ENCODE results near the gene RNF44. TPM values are rescaled to one million over a fixed set of nuclear protein-coding genes. Genes with fewer than 3 reads are reported as not detected.
"Not testable (repeated sequence)": the region's sequence is repeated elsewhere in the genome, so short reads cannot be mapped to it uniquely, and the experiment has no call there.

The RNF44 gene
- total RNA-seq, 2 donors from 2014 or later, result 58.2 to 67.5 TPM

DNA sequence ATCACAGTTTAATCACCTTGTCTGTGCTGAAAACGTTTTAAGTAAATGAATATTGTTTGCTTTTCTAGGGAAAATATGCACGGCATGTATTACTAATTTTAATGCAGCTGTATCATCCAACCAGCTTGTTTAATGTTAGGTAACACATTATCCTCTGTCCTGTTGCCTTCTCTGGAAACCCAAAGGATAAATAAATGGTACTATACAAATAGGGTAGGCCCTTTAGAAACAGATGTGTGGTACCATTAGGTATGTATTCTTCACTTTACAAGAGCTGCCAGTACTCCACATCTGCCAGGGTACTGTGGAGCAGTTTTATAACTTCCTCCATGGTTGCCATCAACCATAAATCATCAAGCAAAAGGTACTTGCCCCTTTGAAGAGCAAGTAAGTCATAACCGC is 46.1 kb downstream of the RNF44 start:
- TF ChIP-seq, protein P1, sequence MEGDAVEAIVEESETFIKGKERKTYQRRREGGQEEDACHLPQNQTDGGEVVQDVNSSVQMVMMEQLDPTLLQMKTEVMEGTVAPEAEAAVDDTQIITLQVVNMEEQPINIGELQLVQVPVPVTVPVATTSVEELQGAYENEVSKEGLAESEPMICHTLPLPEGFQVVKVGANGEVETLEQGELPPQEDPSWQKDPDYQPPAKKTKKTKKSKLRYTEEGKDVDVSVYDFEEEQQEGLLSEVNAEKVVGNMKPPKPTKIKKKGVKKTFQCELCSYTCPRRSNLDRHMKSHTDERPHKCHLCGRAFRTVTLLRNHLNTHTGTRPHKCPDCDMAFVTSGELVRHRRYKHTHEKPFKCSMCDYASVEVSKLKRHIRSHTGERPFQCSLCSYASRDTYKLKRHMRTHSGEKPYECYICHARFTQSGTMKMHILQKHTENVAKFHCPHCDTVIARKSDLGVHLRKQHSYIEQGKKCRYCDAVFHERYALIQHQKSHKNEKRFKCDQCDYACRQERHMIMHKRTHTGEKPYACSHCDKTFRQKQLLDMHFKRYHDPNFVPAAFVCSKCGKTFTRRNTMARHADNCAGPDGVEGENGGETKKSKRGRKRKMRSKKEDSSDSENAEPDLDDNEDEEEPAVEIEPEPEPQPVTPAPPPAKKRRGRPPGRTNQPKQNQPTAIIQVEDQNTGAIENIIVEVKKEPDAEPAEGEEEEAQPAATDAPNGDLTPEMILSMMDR (IDR thresholded peaks at IDR 0.05), result no peak
- H3K36me3 ChIP-seq, result no peaks in the 10 kb centered on the region

DNA sequence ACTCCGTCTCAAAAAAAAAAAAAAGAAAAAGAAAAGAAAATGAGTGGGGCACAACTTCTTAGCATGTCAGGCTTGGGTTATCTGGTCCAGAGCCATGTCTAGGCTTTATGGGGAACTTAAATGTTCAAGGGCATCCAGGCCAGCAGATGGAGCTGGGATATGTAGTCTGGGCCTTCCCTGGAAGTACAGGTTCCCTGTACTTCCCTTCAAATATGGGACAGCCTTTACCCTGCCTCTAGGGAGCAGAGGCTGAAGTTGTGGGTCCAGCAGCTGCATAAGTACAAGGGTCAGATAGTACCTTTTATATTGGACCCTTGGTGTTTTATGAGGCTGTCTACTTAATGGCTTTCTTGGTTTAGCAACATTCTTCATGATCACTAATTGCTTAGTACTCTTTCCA is 46.9 kb downstream of the RNF44 start:
- no peaks in the 10 kb centered on the region for H3K27me3 ChIP-seq
- no peak overlapping the region for H3K9ac ChIP-seq (ENCODE audit: low read depth in 2 of 2, low read length in 2 of 2)
- H3K9me3 ChIP-seq, result no peaks in the 10 kb centered on the region
- no peaks in the 10 kb centered on the region for H3K36me3 ChIP-seq
- H3K4me1 ChIP-seq, result no peaks in the 10 kb centered on the region
- DNase-seq, result no peak
- no peak overlapping the region for H3K4me3 ChIP-seq
- H3K27ac ChIP-seq, result no peak overlapping the region
- TF ChIP-seq, protein P1 (IDR thresholded peaks at IDR 0.05), result no peak
- intact Hi-C loops (cut with DNase I), result no loop called here

More for the DNA sequence above, 46.1 kb downstream of the RNF44 start:
- DNase-seq, result no peak
- Histone ChIP-seq H3K9ac (ENCODE audit: low read depth in 2 of 2, low read length in 2 of 2) (no peak overlapping the region), H3K27ac (no peak overlapping the region), H3K4me1 (no peaks in the 10 kb centered on the region), H3K4me3 (no peak overlapping the region), H3K9me3 (no peaks in the 10 kb centered on the region), H3K27me3 (no peaks in the 10 kb centered on the region)
- intact Hi-C loops (cut with DNase I), result no loop called here

DNA sequence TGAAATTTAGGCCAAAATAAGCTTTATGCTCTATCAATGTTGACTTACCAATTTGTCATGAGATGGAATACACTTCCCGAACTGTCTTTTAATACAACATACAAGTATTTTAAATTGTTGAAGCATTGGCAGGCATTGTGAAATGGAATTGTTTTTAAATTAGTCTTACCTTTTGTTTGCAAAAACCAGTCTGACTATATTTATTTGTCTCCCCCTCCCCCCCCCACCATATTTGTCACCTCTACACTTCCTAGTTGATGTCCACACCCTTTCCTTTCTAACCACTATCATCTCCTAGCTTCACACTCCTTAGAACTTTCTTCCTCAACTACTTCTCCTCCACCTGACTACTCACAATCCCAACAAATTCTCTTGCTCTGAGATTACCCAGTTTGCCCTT is 48.1 kb downstream of the RNF44 start:
- Histone ChIP-seq H3K27ac (no peak overlapping the region), H3K36me3 (no peaks in the 10 kb centered on the region), H3K4me3 (no peak overlapping the region), H3K27me3 (no peaks in the 10 kb centered on the region), H3K9me3 (no peaks in the 10 kb centered on the region), H3K9ac (ENCODE audit: low read depth in 2 of 2, low read length in 2 of 2) (no peak overlapping the region), H3K4me1 (no peaks in the 10 kb centered on the region)
- DNase-seq, result no peak
- TF ChIP-seq, protein P1 (IDR thresholded peaks at IDR 0.05), result no peak
- intact Hi-C loops (cut with DNase I), result no loop called here

DNA sequence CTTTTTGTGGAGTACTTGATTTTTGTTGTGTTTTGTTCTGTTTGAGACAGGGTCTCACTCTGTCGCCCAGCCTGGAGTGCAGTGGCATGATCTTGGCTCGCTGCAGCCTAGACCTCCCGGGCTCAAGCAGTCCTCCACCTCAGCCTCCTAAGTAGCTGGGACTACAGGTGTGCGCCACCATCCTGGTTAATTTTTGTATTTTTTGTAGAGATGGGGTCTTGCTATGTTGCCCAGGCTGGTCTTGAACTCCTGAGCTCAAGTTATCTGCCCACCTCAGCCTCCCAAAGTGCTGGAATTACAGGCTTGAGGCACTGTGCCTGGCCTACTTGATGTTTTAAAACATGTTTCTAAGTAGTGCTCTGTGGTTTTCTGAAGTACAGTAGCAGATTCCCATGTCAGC is 50.0 kb downstream of the RNF44 start:
- H3K4me3 ChIP-seq, result not testable (repeated sequence)

DNA sequence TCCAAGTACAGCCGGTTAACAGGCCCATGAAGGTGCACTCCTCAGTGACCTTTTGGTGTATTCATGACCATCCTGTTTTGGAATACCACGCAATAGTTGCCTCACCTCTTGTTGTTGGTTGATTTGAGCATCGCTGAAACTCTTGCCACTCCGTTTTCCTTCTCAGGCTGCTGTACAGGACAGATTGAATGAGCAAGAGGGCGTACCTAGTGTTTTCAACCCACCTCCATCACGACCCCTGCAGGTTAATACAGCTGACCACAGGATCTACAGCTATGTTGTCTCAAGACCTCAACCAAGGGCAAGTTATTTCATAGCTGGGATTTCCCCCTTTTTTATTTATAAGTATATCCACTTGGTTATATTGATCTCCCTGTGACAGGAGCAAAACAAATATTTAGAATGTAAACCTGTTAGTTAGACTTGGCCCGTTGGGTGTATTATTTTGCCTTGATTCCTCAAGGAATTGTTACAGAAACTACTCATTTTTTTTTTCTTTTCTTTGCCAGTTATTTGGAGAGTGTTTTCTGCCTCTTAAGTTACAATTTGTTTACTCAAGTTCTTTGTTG is 50.9 kb downstream of the RNF44 start:
- TF ChIP-seq, protein P1 (IDR thresholded peaks at IDR 0.05), result no peak
- Histone ChIP-seq H3K27me3 (no peaks in the 10 kb centered on the region), H3K4me3 (no peak overlapping the region), H3K27ac (no peak overlapping the region), H3K36me3 (no peaks in the 10 kb centered on the region), H3K4me1 (no peaks in the 10 kb centered on the region), H3K9me3 (no peaks in the 10 kb centered on the region), H3K9ac (ENCODE audit: low read depth in 2 of 2, low read length in 2 of 2) (no peak overlapping the region)
- no peak for DNase-seq
- intact Hi-C loops (cut with DNase I), result no loop called here

More for the DNA sequence above, 50.0 kb downstream of the RNF44 start:
- H3K9me3 ChIP-seq; H3K36me3 ChIP-seq; H3K4me1 ChIP-seq; H3K9ac ChIP-seq (ENCODE audit: low read depth in 2 of 2, low read length in 2 of 2); intact Hi-C loops (cut with DNase I); H3K27ac ChIP-seq; DNase-seq; H3K27me3 ChIP-seq: not testable (repeated sequence)

DNA sequence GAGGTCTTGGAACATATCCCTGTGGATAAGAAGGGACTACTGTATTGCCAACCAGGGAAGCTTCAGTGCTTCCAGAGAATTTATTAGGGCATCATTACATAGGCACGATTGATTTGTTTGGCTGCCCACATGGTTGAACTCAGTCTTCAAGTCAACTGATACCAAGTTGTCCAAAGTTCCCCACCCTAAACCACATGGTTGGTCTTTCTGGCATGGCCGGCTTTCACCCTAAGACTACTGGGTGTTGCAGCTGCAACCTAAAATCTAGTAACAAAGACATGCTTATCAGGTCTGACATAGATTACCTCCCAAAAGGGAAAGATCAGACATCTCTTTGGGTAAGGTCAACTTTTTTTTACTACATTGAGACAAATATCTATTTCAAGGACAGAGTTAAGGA is 52.0 kb downstream of the RNF44 start:
- Histone ChIP-seq H3K4me3 (no peak overlapping the region), H3K27me3 (no peaks in the 10 kb centered on the region), H3K36me3 (no peaks in the 10 kb centered on the region), H3K9ac (ENCODE audit: low read depth in 2 of 2, low read length in 2 of 2) (no peak overlapping the region), H3K9me3 (no peaks in the 10 kb centered on the region), H3K27ac (no peak overlapping the region), H3K4me1 (no peaks in the 10 kb centered on the region)
- intact Hi-C loops (cut with DNase I), result no loop called here
- TF ChIP-seq, protein P1 (IDR thresholded peaks at IDR 0.05), result no peak
- no peak for DNase-seq
